ENCODE measurements around the gene POU2AF1.
"Not testable (repeated sequence)": the region's sequence is repeated elsewhere in the genome, so short reads cannot be mapped to it uniquely, and the experiment has no call there.

POU2AF1 gene

DNA sequence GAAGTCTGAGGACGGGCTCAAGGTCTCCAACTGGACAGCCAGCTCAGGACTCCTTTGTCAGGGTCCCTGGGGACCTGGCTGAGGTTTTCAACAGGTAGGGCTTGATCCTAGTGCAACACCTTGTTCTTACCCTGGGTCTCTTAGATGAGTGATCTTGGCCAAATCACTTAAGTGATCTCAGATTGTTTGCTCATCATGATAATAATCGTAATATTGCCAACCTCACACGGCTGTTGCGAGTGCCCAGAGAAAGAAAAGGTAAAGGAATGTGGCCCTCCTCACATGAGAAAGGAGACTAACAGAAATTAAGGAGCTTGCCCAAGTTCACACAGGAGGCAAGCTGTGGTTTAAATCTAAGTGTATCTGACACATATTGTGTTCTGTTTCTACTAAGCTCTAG is 52.3 kb downstream of the POU2AF1 start:
- ChIA-PET POLR2A (no interaction called here), CTCF (no interaction called here)
- no peak for TF ChIP-seq SUZ12 (IDR thresholded peaks at IDR 0.05)
- TF ChIP-seq FOXM1 (IDR thresholded peaks at IDR 0.05; ENCODE audit: borderline replicate concordance): no peak
- no peak for TF ChIP-seq CTBP1 (IDR thresholded peaks at IDR 0.05; ENCODE audit: borderline replicate concordance)
- TF ChIP-seq BHLHE40 (IDR thresholded peaks at IDR 0.05; ENCODE audit: borderline replicate concordance): no peak
- TF ChIP-seq ARNT (IDR thresholded peaks at IDR 0.05): no peak
- no peak for TF ChIP-seq SP1 (IDR thresholded peaks at IDR 0.05)
- TF ChIP-seq FOXA1 (IDR thresholded peaks at IDR 0.05): no peak
- TF ChIP-seq L3MBTL2 (conservative IDR thresholded peaks at IDR 0.05): no peak
- DNase-seq (ENCODE audit: extremely low spot score): no peak

DNA sequence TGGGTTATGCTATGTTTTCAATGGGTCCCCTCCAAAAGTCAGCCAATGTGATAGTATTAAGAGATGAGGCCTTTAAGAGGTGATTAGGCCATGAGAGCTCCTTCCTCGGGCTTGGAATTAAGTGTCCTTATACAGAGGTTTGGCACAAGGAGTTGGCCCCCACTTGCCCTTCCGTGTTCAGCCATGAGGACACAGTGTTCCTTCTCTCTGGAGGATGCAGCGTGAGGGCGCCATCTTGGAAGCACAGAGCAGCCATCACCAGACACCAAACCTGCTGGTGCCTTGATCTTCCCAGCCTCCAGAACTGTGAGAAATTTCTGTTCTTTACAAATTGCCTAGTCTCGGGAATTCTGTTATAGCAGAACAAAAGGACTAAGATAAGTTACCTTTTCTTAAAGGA is 53.8 kb downstream of the POU2AF1 start:
- TF ChIP-seq TARDBP (IDR thresholded peaks at IDR 0.05) (no peak), BHLHE40 (IDR thresholded peaks at IDR 0.05; ENCODE audit: borderline replicate concordance) (no peak), FOXM1 (IDR thresholded peaks at IDR 0.05; ENCODE audit: borderline replicate concordance) (no peak), FOXA1 (IDR thresholded peaks at IDR 0.05) (no peak), ARNT (IDR thresholded peaks at IDR 0.05) (no peak), LEF1 (IDR thresholded peaks at IDR 0.05; ENCODE audit: borderline replicate concordance) (no peak)
- no peak for DNase-seq (ENCODE audit: extremely low spot score)
- POLR2A ChIA-PET: no interaction called here
- CTCF ChIA-PET: no interaction called here

DNA sequence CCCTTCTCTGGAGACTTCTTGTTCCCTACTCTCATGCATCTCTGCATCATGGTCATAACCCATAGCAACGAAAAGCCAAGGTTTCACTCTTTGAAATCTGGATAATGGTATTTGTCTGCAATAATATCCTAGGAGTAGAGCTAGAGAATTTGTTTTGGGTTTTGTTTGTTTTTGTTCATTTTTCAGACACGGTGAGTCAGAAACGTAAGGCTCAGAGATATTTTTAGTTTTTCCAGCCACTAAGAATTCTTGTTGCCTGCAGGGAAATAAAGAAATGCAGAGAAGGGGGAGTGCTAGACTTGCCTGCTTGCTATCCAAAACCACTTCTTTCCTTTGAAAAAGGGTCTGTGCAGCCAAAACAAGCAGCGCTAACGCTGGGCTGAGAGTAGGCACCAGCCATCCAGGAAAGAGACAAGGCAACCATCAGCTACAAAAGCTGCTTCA is 54.8 kb downstream of the POU2AF1 start:
- POLR2A ChIA-PET: no interaction called here
- CTCF ChIA-PET: no interaction called here

DNA sequence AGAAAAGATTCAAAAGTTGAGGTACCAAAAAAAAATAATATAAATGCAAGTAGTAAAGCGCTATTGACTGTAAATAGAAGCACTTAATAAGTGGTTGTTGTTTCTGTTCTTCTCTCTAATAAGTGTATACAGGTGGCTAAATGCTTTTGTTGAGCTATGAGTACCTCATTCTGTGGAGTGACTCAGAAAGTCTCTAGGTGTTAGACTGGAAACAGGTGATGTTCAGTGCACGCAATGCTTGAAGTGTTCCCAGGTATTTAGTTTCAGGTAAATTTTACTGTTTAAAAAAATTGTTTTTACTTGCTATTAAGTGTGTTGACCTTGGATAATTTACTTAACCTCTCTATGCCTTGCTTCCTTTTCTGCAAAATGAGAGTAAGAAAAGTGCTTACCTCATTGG is 56.5 kb downstream of the POU2AF1 start:
- ChIA-PET POLR2A (no interaction called here), CTCF (no interaction called here)
- DNase-seq (ENCODE audit: extremely low spot score): no peak
- TF ChIP-seq CTBP1 (IDR thresholded peaks at IDR 0.05; ENCODE audit: borderline replicate concordance) (no peak), ARNT (IDR thresholded peaks at IDR 0.05) (no peak), SUZ12 (IDR thresholded peaks at IDR 0.05) (no peak), ZNF384 (IDR thresholded peaks at IDR 0.05) (no peak), FOXA1 (IDR thresholded peaks at IDR 0.05) (no peak), LEF1 (IDR thresholded peaks at IDR 0.05; ENCODE audit: borderline replicate concordance) (no peak), HDGF (IDR thresholded peaks at IDR 0.05; ENCODE audit: borderline replicate concordance) (no peak), TARDBP (IDR thresholded peaks at IDR 0.05) (no peak)
- TF ChIP-seq, protein P1, sequence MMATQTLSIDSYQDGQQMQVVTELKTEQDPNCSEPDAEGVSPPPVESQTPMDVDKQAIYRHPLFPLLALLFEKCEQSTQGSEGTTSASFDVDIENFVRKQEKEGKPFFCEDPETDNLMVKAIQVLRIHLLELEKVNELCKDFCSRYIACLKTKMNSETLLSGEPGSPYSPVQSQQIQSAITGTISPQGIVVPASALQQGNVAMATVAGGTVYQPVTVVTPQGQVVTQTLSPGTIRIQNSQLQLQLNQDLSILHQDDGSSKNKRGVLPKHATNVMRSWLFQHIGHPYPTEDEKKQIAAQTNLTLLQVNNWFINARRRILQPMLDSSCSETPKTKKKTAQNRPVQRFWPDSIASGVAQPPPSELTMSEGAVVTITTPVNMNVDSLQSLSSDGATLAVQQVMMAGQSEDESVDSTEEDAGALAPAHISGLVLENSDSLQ (IDR thresholded peaks at IDR 0.05): no peak

More for the DNA sequence above, 54.8 kb downstream of the POU2AF1 start:
- DNase-seq (ENCODE audit: extremely low spot score): no peak
- TF ChIP-seq BHLHE40 (IDR thresholded peaks at IDR 0.05; ENCODE audit: borderline replicate concordance): no peak
- TF ChIP-seq ARNT (IDR thresholded peaks at IDR 0.05): no peak
- TF ChIP-seq L3MBTL2 (conservative IDR thresholded peaks at IDR 0.05): no peak
- TF ChIP-seq ZNF384 (IDR thresholded peaks at IDR 0.05): no peak
- no peak for TF ChIP-seq SUZ12 (IDR thresholded peaks at IDR 0.05)
- TF ChIP-seq TARDBP (IDR thresholded peaks at IDR 0.05): no peak
- no peak for TF ChIP-seq LEF1 (IDR thresholded peaks at IDR 0.05; ENCODE audit: borderline replicate concordance)
- TF ChIP-seq FOXA1 (IDR thresholded peaks at IDR 0.05): no peak
- TF ChIP-seq FOXK2 (IDR thresholded peaks at IDR 0.05): no peak
- TF ChIP-seq, protein P1 (IDR thresholded peaks at IDR 0.05): no peak
- no peak for TF ChIP-seq FOXM1 (IDR thresholded peaks at IDR 0.05; ENCODE audit: borderline replicate concordance)

DNA sequence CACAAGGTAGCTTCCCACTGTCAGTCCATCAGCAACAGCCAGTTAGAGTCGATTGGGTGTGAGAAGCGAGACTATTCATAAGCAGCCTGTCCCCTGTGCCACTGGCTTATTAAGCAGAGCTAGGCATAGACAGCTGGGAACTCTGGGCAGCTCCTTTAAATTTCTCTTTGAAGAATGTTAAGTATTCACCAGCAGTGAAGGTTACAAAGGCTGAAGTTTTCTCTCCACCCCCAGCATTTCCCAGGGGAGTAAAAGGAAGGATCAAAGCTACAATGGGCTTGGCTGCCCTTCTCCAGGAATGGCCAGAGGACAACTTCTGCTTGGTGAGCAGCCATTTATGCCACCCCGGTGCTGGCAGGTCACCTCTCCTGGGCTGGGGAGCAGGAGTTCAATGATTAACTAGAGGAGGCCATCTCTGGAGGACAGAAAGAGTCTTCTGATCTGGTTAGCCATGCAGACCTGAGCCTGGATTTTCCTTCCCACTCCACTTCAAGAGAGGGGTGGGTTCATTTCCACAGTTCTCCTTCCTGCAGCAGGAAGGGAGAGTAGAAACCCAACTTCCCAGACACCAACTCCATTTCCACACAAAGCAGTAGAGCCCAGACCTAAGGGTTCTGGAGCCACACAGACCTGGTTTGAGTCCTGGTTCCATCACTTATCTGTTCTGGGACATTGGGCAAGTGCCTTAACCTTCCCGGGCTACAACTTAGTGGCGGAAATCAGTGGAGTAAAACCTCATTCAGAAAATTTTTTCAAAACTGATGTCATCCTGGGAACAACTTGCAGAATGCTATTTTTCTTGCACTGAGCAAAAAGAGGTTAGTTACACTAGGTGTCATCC is 58.1 kb downstream of the POU2AF1 start:
- CTCF ChIA-PET: no interaction called here
- DNase-seq (ENCODE audit: extremely low spot score): no peak

DNA sequence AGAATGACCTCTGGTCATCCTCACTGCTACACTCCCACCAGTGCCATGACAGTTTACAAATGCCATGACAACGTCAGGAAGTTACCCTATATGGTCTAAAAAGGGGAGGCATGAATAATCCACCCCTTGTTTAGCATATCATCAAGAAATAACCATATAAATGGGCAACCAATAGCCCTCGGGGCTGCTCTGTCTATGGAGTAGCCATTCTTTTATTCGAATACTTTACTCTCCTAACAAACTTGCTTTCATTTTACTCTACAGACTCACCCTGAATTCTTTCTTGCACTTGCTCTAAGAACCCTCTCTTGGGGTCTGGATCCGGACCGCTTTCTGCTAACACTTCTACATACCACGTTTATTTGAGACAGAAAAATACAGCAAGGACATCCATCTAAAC is 58.9 kb downstream of the POU2AF1 start:
- POLR2A ChIA-PET; CTCF ChIA-PET; DNase-seq (ENCODE audit: extremely low spot score): not testable (repeated sequence)

More for the DNA sequence above, 58.1 kb downstream of the POU2AF1 start:
- POLR2A ChIA-PET: no interaction called here
- TF ChIP-seq LEF1 (IDR thresholded peaks at IDR 0.05; ENCODE audit: borderline replicate concordance) (no peak), SP1 (IDR thresholded peaks at IDR 0.05) (no peak), FOXM1 (IDR thresholded peaks at IDR 0.05; ENCODE audit: borderline replicate concordance) (no peak), NFRKB (IDR thresholded peaks at IDR 0.05) (no peak)

DNA sequence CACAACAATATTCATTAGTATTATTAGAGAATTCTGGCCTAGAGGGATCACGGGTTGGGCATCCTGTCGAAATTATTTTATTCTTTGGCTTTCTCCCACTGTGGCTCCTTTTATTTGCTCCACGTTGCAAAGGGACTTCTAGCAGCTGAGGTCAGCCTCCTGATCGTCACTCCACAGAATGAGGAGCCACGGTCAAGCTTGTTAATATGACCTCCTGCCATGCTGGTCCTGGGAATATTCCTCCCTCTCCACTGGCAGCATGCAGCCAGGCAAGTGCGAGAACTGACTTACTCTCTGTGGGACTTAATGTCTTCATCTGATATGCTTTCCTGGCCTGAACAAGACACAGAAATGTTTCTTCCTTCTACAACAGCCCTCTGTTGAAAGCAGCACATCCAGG is 59.8 kb downstream of the POU2AF1 start:
- no peak for DNase-seq (ENCODE audit: extremely low spot score)
- ChIA-PET CTCF (no interaction called here), POLR2A (no interaction called here)
- TF ChIP-seq ZNF384 (IDR thresholded peaks at IDR 0.05) (no peak), L3MBTL2 (conservative IDR thresholded peaks at IDR 0.05) (no peak), ARNT (IDR thresholded peaks at IDR 0.05) (no peak), HDGF (IDR thresholded peaks at IDR 0.05; ENCODE audit: borderline replicate concordance) (no peak), SP1 (IDR thresholded peaks at IDR 0.05) (no peak), LEF1 (IDR thresholded peaks at IDR 0.05; ENCODE audit: borderline replicate concordance) (no peak), SUZ12 (IDR thresholded peaks at IDR 0.05) (no peak), BHLHE40 (IDR thresholded peaks at IDR 0.05; ENCODE audit: borderline replicate concordance) (no peak), FOXM1 (IDR thresholded peaks at IDR 0.05; ENCODE audit: borderline replicate concordance) (no peak), ELF4 (IDR thresholded peaks at IDR 0.05) (no peak), NFRKB (IDR thresholded peaks at IDR 0.05) (no peak), TARDBP (IDR thresholded peaks at IDR 0.05) (no peak), CTBP1 (IDR thresholded peaks at IDR 0.05; ENCODE audit: borderline replicate concordance) (no peak), FOXK2 (IDR thresholded peaks at IDR 0.05) (no peak), FOXA1 (IDR thresholded peaks at IDR 0.05) (no peak)
- TF ChIP-seq, protein P1 (IDR thresholded peaks at IDR 0.05): no peak

Data from HEK293T (cell line).